GM19023 (cell line): ENCODE data around the gene USH2A.
"Not testable (repeated sequence)": the region's sequence is repeated elsewhere in the genome, so short reads cannot be mapped to it uniquely, and the experiment has no call there.

ENCODE experiments used
- ATAC-seq: cut with Tn5 transposase; IDR thresholded peaks from one replicate; pipeline ENCODE4 v1.9.1; 2021; ENCODE audit warnings: mild to moderate bottlenecking, moderate library complexity; ENCODE audit not compliant: unreplicated experiment

USH2A gene

GRCh38 chr1:216207154-216207553 is 216.1 kb downstream of the USH2A start:
- ATAC-seq, result no peak

DNA sequence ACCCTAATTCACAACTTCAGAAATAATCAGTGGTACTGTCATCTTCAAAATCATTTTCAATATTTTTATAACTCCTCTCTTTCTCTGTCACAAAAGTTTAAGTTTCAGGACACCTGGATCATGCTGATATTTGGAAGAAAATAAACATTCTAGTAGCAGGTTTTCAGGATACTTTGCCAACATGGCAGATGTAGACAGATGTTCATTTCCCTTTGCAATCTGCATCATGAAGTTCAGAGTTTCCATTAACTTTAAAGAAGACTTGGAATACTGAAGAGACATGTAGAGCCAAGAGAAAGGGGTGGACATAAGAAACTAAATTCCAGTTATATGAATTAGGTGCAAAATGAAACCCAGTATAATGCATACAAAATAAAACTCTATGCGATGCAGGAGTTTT is 218.1 kb downstream of the USH2A start:
- no peak for ATAC-seq

DNA sequence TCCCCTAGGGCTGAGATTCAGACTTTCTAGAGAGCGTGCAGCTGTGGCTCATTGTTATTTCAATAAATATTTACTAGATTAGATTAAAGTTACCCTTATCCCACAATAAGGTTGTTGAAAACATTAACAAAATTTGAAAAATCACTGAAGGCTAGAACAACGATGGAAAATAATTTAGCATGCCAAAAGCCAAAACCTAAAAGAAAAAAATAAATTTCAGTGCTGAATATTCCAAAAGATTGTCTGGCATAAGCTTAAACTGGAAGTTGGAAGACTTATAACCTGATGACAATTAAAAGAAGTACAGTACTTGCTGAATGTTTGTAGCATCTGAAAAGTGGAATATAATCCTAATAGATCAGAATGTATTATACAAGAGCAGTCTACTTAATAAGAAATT is 221.3 kb downstream of the USH2A start:
- ATAC-seq, result no peak

GRCh38 chr1:216200941-216201340 is 222.3 kb downstream of the USH2A start:
- no peak for ATAC-seq

DNA sequence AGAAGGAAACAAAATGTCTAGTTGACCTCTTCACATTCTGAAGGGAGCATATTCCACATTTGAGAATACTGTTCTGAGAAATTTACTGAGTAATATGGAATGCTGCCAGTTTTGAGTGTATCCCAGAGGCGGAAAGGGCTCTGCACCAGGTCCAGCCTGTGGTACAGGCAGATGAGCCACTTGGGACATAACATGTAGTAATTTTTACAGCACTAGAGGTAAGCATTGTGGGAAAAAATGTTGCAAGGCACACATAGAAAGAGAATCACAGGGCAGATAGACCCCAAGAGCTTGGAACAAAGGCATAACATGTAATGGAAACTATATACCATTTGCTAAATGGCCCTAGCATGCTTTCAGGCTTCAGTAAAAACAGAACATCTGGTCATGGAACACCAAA is 228.5 kb downstream of the USH2A start:
- ATAC-seq, result no peak

DNA sequence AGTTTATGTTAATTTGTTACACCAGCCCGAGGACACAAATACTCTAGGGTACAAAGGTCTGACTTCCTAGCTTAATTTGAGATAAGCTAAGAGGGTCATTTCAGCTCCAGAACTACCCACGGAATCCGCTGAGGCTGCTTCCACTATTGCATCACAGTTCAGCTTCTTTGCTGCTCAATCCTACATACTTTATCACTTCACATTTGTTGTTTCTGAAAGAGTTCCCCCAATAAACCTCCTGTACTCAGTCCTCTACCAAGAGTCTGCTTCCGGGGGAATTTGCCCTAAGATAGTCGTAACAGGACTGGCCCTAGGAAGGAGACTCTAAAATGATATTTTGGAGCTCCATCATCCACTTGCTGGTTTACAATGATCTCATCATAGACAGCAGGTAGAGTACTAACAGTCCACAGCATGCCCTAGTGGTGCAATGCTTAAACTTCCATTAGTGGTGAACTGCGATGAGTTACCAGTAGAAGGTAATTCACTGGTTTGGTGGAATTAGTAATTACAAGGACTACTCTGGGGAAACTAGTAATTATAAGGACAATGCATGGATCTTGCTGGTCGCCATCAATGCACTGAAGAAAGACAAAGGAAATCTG is 229.3 kb downstream of the USH2A start:
- ATAC-seq, result no peak

GRCh38 chr1:216190438-216190837 is 232.8 kb downstream of the USH2A start:
- no peak for ATAC-seq

GRCh38 chr1:216186816-216187215 is 236.4 kb downstream of the USH2A start:
- ATAC-seq, result no peak

DNA sequence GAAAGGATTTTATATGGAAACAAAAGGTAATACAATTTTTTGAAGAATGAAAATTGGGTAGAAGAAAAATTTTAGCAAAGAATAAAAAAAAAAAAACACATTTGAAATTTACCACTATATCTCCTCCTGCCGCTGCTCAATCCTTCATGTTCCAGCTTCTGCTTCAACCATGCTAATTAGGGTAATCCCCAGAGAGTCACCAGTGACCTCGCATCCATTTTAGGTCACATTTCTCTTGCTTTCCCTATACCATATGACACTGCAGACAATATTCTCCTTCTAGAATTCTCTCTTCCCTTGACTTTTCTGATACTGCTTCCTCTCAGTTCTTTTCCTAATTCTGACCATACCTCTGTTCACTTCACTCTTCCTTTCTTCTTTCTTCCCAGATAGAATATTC is 237.1 kb downstream of the USH2A start:
- no peak for ATAC-seq

DNA sequence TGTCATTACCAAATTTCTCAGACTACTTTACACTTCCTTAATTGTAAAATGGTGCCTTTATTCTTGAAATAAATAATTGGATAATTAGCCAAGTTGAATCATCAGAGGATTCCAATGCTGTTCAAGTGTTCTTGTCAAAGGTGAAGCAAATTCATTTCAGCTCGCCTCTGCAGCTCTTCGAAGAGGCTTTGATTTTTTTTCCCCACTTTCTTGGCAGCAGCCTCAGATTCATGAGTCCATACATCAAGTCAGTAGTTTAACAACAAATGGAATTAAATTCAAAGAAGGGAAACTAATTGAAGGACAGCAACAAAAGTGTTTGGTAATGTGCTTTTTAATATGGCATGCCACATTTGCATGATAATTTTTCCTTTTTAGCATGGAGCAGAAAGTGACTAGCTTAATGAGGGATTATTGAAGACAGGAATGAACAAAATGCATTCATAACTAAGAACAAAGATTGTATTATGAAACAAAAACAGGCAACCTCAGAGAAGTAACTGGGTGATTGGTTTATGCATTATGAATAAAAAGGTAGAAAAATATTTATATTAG is 239.0 kb downstream of the USH2A start:
- ATAC-seq, result no peak

DNA sequence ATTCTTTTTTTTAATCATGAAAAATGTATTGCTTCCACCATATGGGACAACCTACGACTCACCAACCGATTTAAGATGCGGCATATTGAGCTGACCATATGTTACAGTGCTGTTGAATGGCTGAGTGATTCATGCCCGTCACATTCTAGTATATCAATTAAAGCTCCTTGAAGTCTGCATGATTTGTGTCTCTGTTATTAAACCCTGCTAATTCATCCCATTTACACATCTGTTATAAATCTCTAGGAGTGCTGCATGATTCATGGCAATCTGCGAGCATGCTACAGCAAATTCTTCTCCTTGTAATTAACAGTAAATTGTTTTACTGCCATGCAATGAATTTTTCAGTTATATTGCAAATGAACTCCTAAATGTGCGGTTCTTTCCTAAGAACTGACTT is 239.8 kb downstream of the USH2A start:
- ATAC-seq, result no peak

GRCh38 chr1:216183007-216183406 is 240.2 kb downstream of the USH2A start:
- ATAC-seq, result no peak

GRCh38 chr1:216181590-216181989 is 241.7 kb downstream of the USH2A start:
- no peak for ATAC-seq

DNA sequence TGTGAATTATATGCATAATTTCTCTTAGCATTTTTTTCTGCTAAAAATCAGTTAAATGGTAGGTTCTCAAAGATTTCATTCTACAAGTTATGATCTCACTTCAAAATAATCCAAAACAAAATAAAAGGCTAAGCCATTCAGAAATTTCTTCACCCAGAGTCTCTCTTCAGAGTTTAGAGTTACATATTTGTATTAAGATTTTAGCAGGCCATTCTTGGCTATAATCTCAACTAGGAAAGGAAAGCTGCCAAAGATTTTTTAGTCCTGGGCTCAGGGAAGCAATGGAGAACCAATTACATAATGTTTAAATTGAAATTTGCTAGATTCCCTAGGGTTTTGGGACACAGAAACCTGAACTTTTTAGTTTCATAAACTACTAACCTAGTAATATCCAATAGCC is 245.0 kb downstream of the USH2A start:
- no peak for ATAC-seq

DNA sequence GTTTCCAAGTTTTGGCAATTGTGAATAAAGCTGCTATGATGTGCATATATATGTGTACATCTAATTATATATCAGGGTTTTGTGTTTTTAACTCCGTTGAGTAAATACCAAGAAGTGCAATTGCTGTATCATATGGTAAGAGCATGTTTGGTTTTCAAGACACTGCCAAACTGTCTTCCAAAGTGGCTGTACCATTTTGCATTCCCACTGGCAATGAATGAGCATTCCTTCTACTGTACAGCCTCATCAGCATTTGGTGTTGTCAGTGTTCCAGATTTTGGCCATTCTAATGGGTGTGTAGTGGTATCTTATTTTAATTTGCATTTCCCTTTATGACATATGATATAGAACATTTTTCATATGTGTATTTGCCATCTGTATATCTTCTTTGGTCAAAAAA is 246.3 kb downstream of the USH2A start:
- no peak for ATAC-seq

GRCh38 chr1:216175714-216176113 is 247.5 kb downstream of the USH2A start:
- no peak for ATAC-seq

DNA sequence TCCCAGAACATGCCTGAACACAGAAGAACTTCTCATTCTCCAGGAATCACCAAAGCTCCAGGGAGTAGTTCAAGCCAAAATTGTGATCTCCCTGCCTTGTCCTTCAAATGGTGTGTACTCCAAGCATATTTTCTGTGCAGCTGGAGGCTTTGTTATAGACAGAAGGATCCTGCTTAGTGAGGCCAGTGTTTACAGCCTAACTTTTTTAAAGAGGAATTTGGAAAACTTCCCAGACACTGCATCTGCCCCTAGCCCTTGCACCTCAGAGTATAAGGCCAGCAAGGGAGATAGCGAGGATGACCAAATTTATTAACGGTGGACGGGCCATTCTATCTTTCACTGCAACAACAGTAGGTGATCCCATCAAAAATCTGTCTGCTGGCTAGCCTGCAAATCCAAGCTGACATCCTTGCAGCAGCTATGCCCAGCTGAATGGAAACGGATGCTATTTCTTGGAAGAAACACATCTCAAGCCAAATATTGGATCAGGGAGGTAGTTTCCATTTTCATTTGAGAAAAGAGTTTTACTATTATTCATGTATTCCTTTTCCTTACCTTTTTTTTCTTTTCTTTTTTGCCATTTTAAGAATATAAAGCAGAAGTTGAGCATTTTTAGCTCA is 249.8 kb downstream of the USH2A start:
- ATAC-seq, result no peak

DNA sequence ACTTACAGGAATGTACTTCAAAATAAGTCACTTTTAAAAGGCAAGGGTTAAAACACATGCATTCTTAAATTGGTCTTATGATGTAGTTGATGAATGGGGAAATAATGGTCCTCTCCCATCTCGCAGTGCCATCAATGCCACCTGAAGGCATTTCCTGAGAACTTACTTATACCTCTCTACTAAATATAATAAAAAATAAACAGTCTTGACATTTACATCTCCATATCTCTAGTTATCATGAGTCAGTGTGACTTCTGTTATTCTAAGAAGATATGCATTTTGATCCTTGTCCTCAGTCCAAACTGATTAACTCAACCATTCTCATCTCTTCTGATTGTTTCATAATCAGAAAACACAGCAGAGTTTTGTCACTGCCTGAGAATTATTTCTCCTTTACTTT is 253.9 kb downstream of the USH2A start:
- ATAC-seq, result no peak

DNA sequence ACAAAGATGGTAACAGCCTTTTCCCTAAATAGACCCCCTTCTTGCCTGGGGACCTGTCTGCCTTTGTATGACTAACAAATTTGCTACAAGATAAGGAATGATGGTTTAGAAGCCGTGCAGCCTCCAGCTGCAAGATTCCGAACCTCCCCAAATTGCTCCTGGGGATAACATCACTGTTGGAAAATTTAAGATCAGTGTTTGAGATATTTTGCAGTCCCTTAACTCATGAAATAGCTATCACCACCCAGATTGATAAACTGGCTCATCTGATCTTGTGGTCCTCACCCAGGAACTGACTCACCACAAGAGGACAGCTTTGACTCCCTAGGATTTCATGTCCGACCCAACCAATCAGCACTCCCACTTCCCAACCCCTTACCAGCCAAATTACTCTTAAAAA is 254.7 kb downstream of the USH2A start:
- ATAC-seq, result no peak

DNA sequence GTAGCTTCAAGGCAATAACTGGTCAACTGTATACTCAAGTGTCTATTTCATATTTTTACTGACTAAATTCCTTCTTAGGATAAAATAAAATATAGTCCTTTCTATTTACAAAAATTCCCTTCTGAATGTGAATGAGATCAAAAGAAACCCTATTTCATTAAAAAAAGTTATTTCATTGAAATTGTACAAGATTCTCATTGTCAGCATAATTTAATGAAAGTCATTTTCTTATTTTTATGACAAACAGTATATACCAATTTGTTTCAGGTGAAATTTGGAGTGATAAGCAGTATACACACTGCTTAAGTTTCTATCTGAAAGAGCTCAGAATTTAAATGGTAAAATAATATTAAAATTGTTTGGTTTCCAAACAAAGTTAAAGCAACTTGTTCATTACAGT is 269.2 kb downstream of the USH2A start:
- ATAC-seq, result no peak

- no peak for ATAC-seq
These were observed 270.1 kb downstream of the USH2A start for GRCh38 chr1:216153130-216153529.

DNA sequence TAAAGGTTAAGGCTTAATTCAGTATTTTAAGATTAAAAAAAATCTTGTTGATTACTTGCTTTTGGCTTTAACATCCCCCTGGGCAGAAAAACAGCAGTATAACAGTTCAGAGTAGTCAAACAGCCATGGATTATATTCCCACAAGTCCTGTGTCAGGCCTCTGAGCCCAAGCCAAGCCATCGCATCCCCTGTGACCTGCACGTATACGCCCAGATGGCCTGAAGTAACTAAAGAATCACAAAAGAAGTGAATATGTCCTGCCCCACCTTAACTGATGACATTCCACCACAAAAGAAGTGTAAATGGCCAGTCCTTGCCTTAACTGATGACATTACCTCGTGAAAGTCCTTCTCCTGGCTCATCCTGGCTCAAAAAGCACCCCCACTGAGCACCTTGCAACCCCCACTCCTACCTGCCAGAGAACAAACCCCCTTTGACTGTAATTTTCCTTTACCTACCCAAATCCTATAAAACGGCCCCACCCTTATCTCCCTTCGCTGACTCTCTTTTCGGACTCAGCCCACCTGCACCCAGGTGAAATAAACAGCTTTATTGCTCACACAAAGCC is 277.7 kb downstream of the USH2A start:
- ATAC-seq, result not testable (repeated sequence)
